Upper lobe of left lung (tissue), 4 donors: ENCODE data around the gene HIPK4.
A peak's percentile ranks its signal among the peaks of the same experiment; 100 is the strongest.

Source experiments
- EP300 ChIP-seq, 4 donors: sonication (generic); formaldehyde crosslinking; IDR thresholded peaks; one replicate each; pipeline ENCODE4 v1.5.1; 2017; ENCODE audit warnings: antibody characterized with exemption in 4 of 4, control low read depth in 2 of 4
- TF ChIP-seq, protein P1 (sequence below), 6 experiments: fragments of 450-650 bp in 4 of 6; fragments of 200-600 bp in 2 of 6; sonication (generic) in 2 of 6; IDR thresholded peaks; one replicate each; pipeline ENCODE4 v1.5.1; 2016 to 2019; ENCODE audit warnings: antibody characterized with exemption in 6 of 6

DNA sequence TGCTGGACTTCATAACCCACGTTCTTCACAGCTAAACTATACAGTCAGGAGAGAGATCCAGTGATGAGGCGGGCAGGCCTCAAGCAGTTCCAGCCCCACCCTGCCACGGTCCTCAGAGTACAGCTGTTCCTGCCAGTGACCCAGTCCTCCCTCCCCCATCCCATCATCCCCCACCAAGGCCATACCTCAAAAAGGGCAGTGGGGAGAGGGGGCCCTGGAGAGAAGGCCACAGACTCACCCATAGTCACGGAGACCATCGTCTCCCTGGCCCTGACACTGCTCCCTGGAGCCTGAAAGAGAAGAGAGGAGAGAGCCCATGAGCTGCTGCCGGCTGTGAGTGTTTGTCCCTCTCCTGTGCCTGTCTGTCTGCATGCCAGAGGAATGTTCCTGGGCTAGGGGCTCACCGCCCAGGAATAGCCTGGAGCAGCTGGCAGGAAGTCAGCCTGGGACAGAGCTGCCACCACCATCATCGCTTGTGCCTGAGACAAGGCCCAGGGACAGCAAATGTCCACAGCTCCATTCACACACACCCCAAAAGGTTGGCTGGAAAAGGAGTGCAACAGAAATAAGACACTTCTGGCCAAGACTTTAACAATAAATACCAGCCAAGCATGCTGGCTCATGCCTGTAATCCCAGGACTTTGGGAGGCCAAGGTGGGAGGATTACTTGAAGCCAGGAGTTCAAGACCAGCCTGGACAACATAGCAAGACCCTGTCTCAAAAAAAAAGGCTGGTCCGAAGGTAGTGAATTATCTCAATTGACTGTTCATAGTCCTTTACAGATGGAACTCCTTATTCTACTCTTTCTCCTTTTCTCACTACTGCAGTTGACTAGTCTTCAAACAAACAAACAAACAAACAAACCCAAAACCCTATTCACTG, 48.1 kb downstream of the HIPK4 start:
- TF ChIP-seq, protein P1, sequence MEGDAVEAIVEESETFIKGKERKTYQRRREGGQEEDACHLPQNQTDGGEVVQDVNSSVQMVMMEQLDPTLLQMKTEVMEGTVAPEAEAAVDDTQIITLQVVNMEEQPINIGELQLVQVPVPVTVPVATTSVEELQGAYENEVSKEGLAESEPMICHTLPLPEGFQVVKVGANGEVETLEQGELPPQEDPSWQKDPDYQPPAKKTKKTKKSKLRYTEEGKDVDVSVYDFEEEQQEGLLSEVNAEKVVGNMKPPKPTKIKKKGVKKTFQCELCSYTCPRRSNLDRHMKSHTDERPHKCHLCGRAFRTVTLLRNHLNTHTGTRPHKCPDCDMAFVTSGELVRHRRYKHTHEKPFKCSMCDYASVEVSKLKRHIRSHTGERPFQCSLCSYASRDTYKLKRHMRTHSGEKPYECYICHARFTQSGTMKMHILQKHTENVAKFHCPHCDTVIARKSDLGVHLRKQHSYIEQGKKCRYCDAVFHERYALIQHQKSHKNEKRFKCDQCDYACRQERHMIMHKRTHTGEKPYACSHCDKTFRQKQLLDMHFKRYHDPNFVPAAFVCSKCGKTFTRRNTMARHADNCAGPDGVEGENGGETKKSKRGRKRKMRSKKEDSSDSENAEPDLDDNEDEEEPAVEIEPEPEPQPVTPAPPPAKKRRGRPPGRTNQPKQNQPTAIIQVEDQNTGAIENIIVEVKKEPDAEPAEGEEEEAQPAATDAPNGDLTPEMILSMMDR (IDR thresholded peaks at IDR 0.05), result no peak
- TF ChIP-seq EP300 (IDR thresholded peaks at IDR 0.05), result peak in 1 of 4 donors; percentile 26
